Brain microvascular endothelial cell (primary cell): ENCODE data around the gene ABHD15.

Source experiments
- DNase-seq: peaks from one replicate; pipeline ENCODE4 v3.0.0-alpha.2; 2020
- H3K27ac ChIP-seq: fragments of 250-450 bp; sonication (Bioruptor Pico); 2 replicates; pipeline ENCODE4 v1.5.1; 2020; ENCODE audit warnings: mild to moderate bottlenecking, moderate library complexity
- H3K27me3 ChIP-seq: fragments of 250-450 bp; sonication (Bioruptor Pico); replicated peaks from 2 replicates; pipeline ENCODE4 v1.5.1; 2020; ENCODE audit warnings: mild to moderate bottlenecking
- H3K36me3 ChIP-seq: fragments of 250-450 bp; sonication (Bioruptor Pico); replicated peaks from 2 replicates; pipeline ENCODE4 v1.5.1; 2020; ENCODE audit warnings: mild to moderate bottlenecking
- H3K4me3 ChIP-seq: 2 replicates; pipeline ENCODE4 v1.5.1; 2011; ENCODE audit warnings: low read depth, mild to moderate bottlenecking, control low read depth, low read length, moderate library complexity
- CTCF ChIP-seq: IDR thresholded peaks from 2 replicates; pipeline ENCODE4 v1.5.1; 2011; ENCODE audit warnings: low read depth, mild to moderate bottlenecking, moderate library complexity, low read length, control low read depth, inconsistent platforms; ENCODE audit errors: missing control alignments
- in situ Hi-C: cut with HindIII; loops from 2 replicates; pipeline ENCODE4 v1.10.0; 2017; ENCODE audit warnings: low sequenced_read_pairs, low pct_ligation_motif_present

Gene ABHD15

GRCh38 chr17:29555840-29556239, 11.0 kb downstream of the ABHD15 start:
- DNase-seq: no peak
- no peak for TF ChIP-seq CTCF
- Histone ChIP-seq H3K36me3 (no peaks in the 10 kb centered on the region), H3K27ac (no peak overlapping the region), H3K4me3 (no peak overlapping the region), H3K27me3 (no peaks in the 10 kb centered on the region)
- in situ Hi-C loops: no loop called here

- no peak for DNase-seq
- Histone ChIP-seq H3K27me3 (no peaks in the 10 kb centered on the region), H3K4me3 (no peak overlapping the region), H3K36me3 (peaks cover 4% of the 10 kb centered on the region), H3K27ac (no peak overlapping the region)
- no peak for TF ChIP-seq CTCF
- in situ Hi-C loops: no loop called here
Observed at GRCh38 chr17:29549177-29549923, 17.5 kb downstream of the ABHD15 start.

- H3K27ac ChIP-seq: no peak overlapping the region
- no peak overlapping the region for H3K4me3 ChIP-seq
- DNase-seq: no peak
- in situ Hi-C loops: no loop called here
- peaks cover 25% of the 10 kb centered on the region for H3K36me3 ChIP-seq
- no peak for TF ChIP-seq CTCF
- H3K27me3 ChIP-seq: no peaks in the 10 kb centered on the region
Observed at GRCh38 chr17:29546830-29547229, 20.0 kb downstream of the ABHD15 start.

- in situ Hi-C loops: no loop called here
- H3K4me3 ChIP-seq: no peak overlapping the region
- H3K27ac ChIP-seq: no peak overlapping the region
- H3K36me3 ChIP-seq: peaks cover 26% of the 10 kb centered on the region
- no peak for DNase-seq
- no peaks in the 10 kb centered on the region for H3K27me3 ChIP-seq
- TF ChIP-seq CTCF: no peak
Observed at GRCh38 chr17:29546085-29546484, 20.8 kb downstream of the ABHD15 start.

- in situ Hi-C loops: no loop called here
- no peak for TF ChIP-seq CTCF
- no peak for DNase-seq
- H3K27ac ChIP-seq: no peak overlapping the region
- no peaks in the 10 kb centered on the region for H3K27me3 ChIP-seq
- peaks cover 32% of the 10 kb centered on the region for H3K36me3 ChIP-seq
- no peak overlapping the region for H3K4me3 ChIP-seq
Observed at GRCh38 chr17:29544066-29544465, 22.8 kb downstream of the ABHD15 start.

GRCh38 chr17:29533976-29534375, 32.9 kb downstream of the ABHD15 start:
- Histone ChIP-seq H3K27me3 (no peaks in the 10 kb centered on the region), H3K4me3 (no peak overlapping the region), H3K27ac (no peak overlapping the region), H3K36me3 (peaks cover 28% of the 10 kb centered on the region)
- TF ChIP-seq CTCF: no peak
- in situ Hi-C loops: no loop called here
- no peak for DNase-seq
